GM19467 (cell line): ENCODE measurements around the gene LYRM2.

Experiments used
- ATAC-seq: cut with Tn5 transposase; IDR thresholded peaks from one replicate; pipeline ENCODE4 v1.9.1; 2021; ENCODE audit warnings: mild to moderate bottlenecking, moderate library complexity; ENCODE audit not compliant: unreplicated experiment

LYRM2 gene

GRCh38 chr6:89562093-89562973 lies 76.2 kb downstream of the LYRM2 start:
- no peak for ATAC-seq

- no peak for ATAC-seq
Observed at GRCh38 chr6:89559487-89559886, 79.1 kb downstream of the LYRM2 start.

GRCh38 chr6:89555806-89556205 lies 82.7 kb downstream of the LYRM2 start:
- ATAC-seq: no peak

- ATAC-seq: no peak
Observed at GRCh38 chr6:89555031-89555430, 83.5 kb downstream of the LYRM2 start.

- ATAC-seq: no peak
Observed at GRCh38 chr6:89554106-89554505, 84.4 kb downstream of the LYRM2 start.

- ATAC-seq: no peak
Observed at GRCh38 chr6:89553431-89553830, 85.1 kb downstream of the LYRM2 start.

- no peak for ATAC-seq
Observed at GRCh38 chr6:89547281-89547680, 91.3 kb downstream of the LYRM2 start.

GRCh38 chr6:89542866-89543265 lies 95.7 kb downstream of the LYRM2 start:
- no peak for ATAC-seq

- no peak for ATAC-seq
Observed at GRCh38 chr6:89542081-89542857, 96.3 kb downstream of the LYRM2 start.

GRCh38 chr6:89539779-89540178 lies 98.8 kb downstream of the LYRM2 start:
- ATAC-seq: no peak

GRCh38 chr6:89536231-89536630 lies 102.3 kb downstream of the LYRM2 start:
- no peak for ATAC-seq

- ATAC-seq: no peak
Observed at GRCh38 chr6:89530982-89531381, 107.6 kb downstream of the LYRM2 start.

GRCh38 chr6:89528866-89529265 lies 109.7 kb downstream of the LYRM2 start:
- ATAC-seq: no peak

GRCh38 chr6:89527634-89528033 lies 110.9 kb downstream of the LYRM2 start:
- ATAC-seq: no peak

GRCh38 chr6:89526563-89526869 lies 112.0 kb downstream of the LYRM2 start:
- ATAC-seq: no peak

- no peak for ATAC-seq
Observed at GRCh38 chr6:89525786-89526562, 112.6 kb downstream of the LYRM2 start.

- no peak for ATAC-seq
Observed at GRCh38 chr6:89522778-89523177, 115.8 kb downstream of the LYRM2 start.

GRCh38 chr6:89520736-89521135 lies 117.8 kb downstream of the LYRM2 start:
- ATAC-seq: no peak

GRCh38 chr6:89518352-89519055 lies 120.0 kb downstream of the LYRM2 start:
- ATAC-seq: no peak
